Measurements from ENCODE around the gene CD84. TPM values are rescaled to one million over a fixed set of nuclear protein-coding genes. Genes with fewer than 3 reads are reported as not detected.
"Not testable (repeated sequence)": the region's sequence is repeated elsewhere in the genome, so short reads cannot be mapped to it uniquely, and the experiment has no call there.

CD84 gene
- total RNA-seq, 1 donor from 2014 or later = not detected

DNA sequence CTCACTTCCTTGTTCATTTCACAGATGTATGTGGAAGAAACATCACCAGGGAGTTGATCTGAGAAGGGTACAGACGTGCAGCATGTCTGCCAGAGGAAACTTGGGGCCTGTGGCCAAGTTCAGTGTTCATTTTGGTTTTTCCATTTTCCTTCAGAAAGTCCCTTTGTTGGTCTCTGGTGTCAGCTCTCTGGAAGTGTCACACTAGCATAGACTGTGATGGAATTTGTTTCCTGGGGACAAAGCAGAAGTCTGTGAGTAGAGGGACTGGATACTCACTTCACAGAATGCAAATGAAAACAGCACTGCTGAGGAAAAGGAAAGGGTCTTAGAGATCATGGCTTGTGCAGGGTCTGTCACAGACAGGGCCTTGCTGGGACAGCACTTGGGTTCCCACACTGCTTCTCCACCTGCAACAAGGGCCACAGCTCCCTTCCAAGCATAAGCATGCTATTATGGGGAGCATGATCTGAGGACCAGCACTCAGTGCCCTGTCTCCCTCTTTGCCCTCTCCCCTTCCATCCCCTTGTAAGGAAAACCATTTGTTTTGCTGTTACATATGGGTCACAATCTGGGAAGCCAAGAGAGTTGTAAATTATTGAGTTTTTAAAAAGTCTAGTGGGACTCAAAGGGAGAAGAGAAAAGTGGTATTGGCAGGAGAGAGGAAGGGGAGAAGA, 31.4 kb upstream of the CD84 start:
- no peak for DNase-seq (ENCODE audit: low read depth in 2 of 2)

DNA sequence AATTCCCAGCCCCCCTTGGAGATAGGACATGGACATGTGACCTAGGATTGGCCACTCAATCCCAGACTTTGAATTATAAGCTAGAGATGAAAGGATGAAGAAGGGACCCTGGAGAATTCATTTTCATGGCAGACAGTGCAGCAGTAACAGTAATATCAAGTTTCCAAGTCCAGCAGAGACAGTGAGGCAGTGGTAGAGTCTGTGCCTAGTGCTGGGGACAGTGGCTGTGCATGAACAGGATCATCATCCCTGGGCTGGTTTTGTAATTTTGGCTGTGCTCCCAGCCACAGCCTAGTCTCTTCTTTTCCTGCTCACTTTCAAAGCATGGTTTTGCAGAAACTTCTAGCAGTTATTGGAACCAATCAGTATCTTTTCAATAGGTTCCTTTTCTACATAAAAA, 29.6 kb upstream of the CD84 start:
- DNase-seq (ENCODE audit: low read depth in 2 of 2) = no peak

GRCh38 chr1:160608514-160608913, 29.2 kb upstream of the CD84 start:
- DNase-seq (ENCODE audit: low read depth in 2 of 2) = no peak

DNA sequence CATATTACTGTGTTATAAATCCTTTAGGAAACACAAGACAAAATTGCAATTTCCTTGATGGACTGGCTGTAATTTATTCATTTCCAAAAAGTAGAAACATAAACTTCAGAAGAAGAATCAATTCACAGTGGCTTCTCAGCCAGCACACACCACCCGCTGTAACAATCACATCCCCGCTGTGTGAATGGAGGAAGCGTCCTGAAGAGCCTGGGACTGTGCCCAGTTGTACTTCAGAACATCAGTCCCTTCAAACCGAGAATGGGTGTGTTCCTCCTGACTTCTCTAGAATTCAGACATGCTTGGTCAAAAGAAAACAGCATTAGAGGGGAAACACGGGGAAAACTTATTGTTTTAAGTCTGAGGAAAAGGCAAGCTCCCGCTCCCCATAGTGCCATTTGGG, 28.8 kb upstream of the CD84 start:
- no peak for DNase-seq (ENCODE audit: low read depth in 2 of 2)

DNA sequence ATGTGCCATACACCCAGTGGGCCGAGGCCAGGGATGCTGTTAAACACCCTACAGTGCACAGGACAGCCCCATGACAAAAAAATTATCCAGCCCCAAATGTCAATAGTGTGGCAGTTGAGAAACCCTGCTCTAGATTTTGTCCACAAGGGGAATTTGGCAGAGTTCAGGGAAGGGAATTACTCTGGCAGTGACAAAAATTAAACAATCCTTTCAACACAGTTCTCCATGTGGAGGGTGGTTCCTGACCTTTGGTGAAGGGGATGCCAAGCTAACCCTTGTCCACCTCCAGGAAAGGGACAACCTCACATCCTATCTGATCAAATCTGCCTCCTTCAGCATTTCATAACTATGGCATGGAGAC, 28.4 kb upstream of the CD84 start:
- no peak for DNase-seq (ENCODE audit: low read depth in 2 of 2)

- peak; percentile 76 to 83 for DNase-seq (ENCODE audit: low read depth in 2 of 2)
These were observed 27.8 kb upstream of the CD84 start for GRCh38 chr1:160607011-160607671.

DNA sequence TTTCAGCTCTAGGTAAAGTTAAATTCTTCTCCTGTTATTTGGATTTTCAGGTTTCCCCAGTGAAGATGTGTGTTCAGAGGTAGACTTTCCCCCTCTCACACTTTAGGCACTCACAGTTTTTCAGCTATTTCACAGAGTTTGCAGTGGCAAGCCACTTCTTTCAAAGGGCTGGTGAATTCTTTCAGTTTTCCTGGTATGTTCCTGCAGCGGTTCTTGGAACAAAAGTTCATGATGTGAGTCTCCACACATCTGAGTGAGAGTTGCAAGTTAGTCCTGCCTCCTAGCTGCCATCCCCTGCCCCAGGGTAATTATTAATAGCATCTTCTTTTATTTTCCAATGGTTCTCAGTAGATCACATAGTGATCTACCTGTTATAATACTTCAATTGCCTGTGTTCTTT, 27.3 kb upstream of the CD84 start:
- DNase-seq (ENCODE audit: low read depth in 2 of 2) = no peak

DNA sequence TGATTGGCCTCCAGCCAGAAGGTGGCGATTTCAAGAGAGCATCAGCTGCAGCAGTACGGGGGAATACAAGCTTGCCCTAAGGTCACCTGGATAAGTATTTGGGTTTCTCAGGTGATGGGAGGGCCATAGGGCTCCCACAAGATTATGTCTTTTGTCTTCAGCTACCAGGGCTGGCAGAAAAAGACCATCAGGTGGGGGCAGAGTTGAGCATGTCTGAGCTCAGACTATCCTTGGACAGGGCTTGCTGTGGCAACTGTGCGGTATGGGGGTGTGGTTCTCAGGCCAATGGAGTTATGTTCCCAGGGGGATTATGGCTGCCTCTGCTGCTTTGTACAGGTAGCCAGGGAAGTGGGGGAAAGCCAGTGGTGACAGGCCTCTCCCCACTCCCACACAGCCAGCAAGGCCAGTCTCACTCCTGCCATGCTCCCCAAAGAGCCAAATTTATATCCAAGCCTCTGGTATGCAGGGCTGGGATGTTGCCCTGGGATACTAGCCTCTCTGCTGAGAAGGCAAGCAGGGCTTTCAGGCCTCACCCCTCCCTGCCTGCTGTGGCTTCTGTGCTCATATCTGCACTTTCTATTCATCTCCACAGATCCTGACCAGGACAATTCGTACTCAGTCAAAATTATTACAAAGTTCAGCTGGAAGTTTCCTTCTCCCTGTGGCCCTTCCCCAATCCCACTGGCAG, 26.6 kb upstream of the CD84 start:
- DNase-seq (ENCODE audit: low read depth in 2 of 2) = no peak

DNA sequence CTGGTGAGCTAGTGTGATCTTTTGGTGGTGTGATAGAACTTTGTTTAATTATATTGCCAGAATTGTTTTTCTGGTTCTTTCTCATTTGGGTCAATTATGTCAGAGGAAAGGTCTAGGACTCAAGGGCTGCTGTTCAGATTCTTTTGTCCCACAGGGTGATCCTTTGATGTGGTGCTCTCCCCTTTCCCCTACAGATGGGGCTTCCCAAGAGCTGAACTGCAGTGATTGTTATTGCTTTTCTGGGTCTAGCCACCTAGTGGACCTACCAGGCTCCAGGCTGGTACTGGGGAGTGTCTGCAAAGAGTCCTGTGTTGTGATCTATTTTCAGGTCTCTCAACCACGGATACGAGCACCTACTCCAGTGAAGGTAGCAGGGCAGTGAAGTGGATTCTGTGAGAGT, 25.9 kb upstream of the CD84 start:
- no peak for DNase-seq (ENCODE audit: low read depth in 2 of 2)

DNA sequence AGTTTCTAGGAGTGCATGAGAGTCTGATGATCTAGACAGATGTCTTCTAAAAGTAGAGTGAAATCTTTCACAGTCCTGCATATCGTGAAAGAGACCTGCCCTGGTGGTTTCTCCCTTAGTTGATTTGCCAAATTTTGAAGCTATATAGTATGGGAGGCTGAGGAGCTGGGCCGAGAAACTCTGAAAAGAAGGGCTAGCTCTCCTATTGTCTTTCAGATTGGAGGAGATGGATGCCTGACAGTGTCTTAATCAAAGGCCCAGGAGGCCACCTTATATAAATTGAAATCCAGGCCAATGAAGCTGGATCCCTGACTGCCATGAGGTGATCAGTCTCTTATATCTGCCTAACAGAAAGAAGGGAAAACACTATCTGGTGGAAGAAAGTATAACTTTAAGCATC, 18.4 kb upstream of the CD84 start:
- no peak for DNase-seq (ENCODE audit: low read depth in 2 of 2)

DNA sequence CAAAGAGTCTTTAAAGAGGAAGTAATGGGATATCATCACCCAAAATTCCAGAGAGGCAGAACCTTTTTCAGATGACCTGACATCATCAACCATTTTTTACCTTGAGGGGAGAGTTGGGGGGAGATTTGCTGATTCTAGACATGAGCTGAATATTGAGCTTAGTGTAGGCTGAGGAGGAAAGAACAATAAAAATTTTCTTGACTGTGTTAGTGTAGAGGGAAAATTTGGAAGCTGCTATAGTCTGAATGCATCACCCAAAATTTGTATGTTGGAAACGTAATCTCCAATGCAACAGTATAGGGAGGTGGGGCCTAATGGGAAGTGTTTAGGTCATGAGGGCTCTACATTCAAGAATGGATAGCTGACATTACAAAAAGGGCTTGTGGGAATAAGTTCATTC, 17.8 kb upstream of the CD84 start:
- DNase-seq (ENCODE audit: low read depth in 2 of 2) = no peak

- no peak for DNase-seq (ENCODE audit: low read depth in 2 of 2)
These were observed 11.2 kb upstream of the CD84 start for GRCh38 chr1:160590488-160590887.

GRCh38 chr1:160588468-160588867, 9.2 kb upstream of the CD84 start:
- DNase-seq (ENCODE audit: low read depth in 2 of 2) = no peak

GRCh38 chr1:160584784-160585183, 5.5 kb upstream of the CD84 start:
- DNase-seq (ENCODE audit: low read depth in 2 of 2) = no peak

- not testable (repeated sequence) for DNase-seq (ENCODE audit: low read depth in 2 of 2)
These were observed 3.7 kb upstream of the CD84 start for GRCh38 chr1:160582976-160583375.

GRCh38 chr1:160581961-160582360, 2.7 kb upstream of the CD84 start:
- DNase-seq (ENCODE audit: low read depth in 2 of 2) = no peak

GRCh38 chr1:160580221-160580812, 1.0 kb upstream of the CD84 start:
- DNase-seq (ENCODE audit: low read depth in 2 of 2) = no peak

DNA sequence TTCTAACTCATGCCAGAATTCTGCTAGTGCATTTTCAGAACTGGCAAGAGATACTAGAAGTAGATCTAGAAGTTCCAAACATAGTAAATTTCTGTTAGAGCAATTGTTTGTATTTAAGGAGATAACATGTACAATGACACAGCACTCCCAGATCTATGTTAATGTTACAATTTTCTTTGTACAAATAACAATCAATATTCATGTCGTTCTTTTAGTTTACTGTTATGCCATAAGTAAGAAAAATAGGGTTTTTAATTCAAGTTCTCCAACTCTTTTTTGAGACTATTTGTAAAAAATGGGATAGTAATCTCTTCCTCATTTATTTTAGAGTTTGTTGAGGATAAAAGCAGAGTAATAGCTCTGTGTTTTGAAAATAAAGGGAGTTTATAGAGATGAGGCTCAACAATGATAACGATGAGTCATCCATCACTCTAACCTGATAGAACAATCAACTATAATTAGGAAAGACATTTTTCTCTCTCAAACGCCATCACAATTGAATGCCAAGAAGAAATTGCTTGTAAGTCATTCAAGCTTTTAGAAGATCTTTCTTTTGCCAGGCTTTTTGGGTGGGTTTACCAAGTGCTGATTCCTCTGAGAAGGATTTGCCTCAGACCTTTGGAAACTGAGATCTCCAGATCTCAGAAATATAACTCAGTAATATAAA, 638 bp downstream of the CD84 start:
- DNase-seq (ENCODE audit: low read depth in 2 of 2) = no peak

GRCh38 chr1:160578175-160578524, 1.1 kb downstream of the CD84 start:
- no peak for DNase-seq (ENCODE audit: low read depth in 2 of 2)

- DNase-seq (ENCODE audit: low read depth in 2 of 2) = no peak
These were observed 1.6 kb downstream of the CD84 start for GRCh38 chr1:160577671-160578070.

DNA sequence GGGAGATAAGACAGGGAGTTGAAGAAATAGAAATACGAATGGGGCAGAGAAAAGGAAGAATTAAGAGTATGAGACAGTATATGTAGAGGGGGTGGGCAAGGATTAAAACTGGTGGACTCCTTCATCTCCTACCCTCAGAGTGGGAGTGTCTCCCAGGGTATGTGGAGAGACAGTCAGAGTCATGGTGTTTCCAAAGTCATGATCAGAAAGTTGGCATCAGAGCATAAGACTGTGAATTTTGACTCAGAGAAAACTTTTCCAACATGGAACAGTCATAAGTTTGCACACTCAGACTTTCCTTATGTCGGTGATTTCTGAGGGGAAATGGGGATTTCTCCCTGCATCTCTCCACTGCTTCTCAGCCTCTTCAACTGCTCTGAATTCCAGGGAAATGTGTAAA, 2.4 kb downstream of the CD84 start:
- no peak for DNase-seq (ENCODE audit: low read depth in 2 of 2)

- no peak for DNase-seq (ENCODE audit: low read depth in 2 of 2)
These were observed 2.9 kb downstream of the CD84 start for GRCh38 chr1:160576390-160576789.
